K562 (cell line): ENCODE data around the gene EEF2. TPM values are rescaled to one million over a fixed set of nuclear protein-coding genes. Genes with fewer than 3 reads are reported as not detected.

Experiments used
- BACH1 ChIP-seq: fragments of 200-800 bp; sonication (Bioruptor generic); IDR thresholded peaks from 2 replicates; pipeline ENCODE4 v1.6.1; 2016; ENCODE audit warnings: missing genetic modification characterization, missing compliant biosample characterization
- CC2D1A ChIP-seq: fragments of 450-650 bp; IDR thresholded peaks from 2 replicates; pipeline ENCODE4 v1.6.1; 2017; ENCODE audit warnings: mild to moderate bottlenecking
- EWSR1 ChIP-seq: fragments of 450-650 bp; IDR thresholded peaks from 2 replicates; pipeline ENCODE4 v1.6.1; 2018; ENCODE audit warnings: borderline replicate concordance, mild to moderate bottlenecking, low read depth, moderate library complexity; ENCODE audit not compliant: partially characterized antibody
- MAFF ChIP-seq: IDR thresholded peaks from 2 replicates; pipeline ENCODE4 v1.6.1; 2012; ENCODE audit warnings: low read length, improper control_type of control experiment
- MGA ChIP-seq: fragments of 450-650 bp; IDR thresholded peaks from 2 replicates; pipeline ENCODE4 v1.6.1; 2016; ENCODE audit warnings: mild to moderate bottlenecking, moderate library complexity
- MTF1 ChIP-seq: fragments of 250-450 bp; sonication (Bioruptor Pico); IDR thresholded peaks from 2 replicates; pipeline ENCODE4 v1.9.0; 2021; ENCODE audit warnings: moderate library complexity, mild to moderate bottlenecking, inconsistent platforms, borderline replicate concordance
- NFATC3 ChIP-seq: fragments of 450-650 bp; IDR thresholded peaks from 2 replicates; pipeline ENCODE4 v1.6.1; 2017; ENCODE audit warnings: mild to moderate bottlenecking
- SRSF9 ChIP-seq: fragments of 200-400 bp; formaldehyde crosslinking; IDR thresholded peaks from 2 replicates; pipeline ENCODE4 v1.6.1; 2017; ENCODE audit warnings: low read depth, low read length, borderline replicate concordance
- TCF7 ChIP-seq: sonication (generic); IDR thresholded peaks from 2 replicates; pipeline ENCODE4 v1.6.1; 2016; ENCODE audit warnings: antibody characterized with exemption, borderline replicate concordance
- U2AF1 ChIP-seq: fragments of 200-400 bp; formaldehyde crosslinking; optimal IDR thresholded peaks from 2 replicates; pipeline ENCODE3; 2017; ENCODE audit warnings: mild to moderate bottlenecking, low read depth, low read length, moderate library complexity
- ZNF253 ChIP-seq: fragments of 250-450 bp; sonication (Bioruptor Pico); conservative IDR thresholded peaks from 2 replicates; pipeline ENCODE4 v1.6.1; 2021; ENCODE audit warnings: mild to moderate bottlenecking
- ZNF280B ChIP-seq: fragments of 250-450 bp; sonication (Bioruptor Pico); IDR thresholded peaks from 2 replicates; pipeline ENCODE4 v1.5.1; 2021; ENCODE audit warnings: mild to moderate bottlenecking
- ZNF512 ChIP-seq: IDR thresholded peaks from 2 replicates; pipeline ENCODE4 v1.6.1; 2016; ENCODE audit warnings: missing genetic modification characterization, missing compliant biosample characterization
- ZNF57 ChIP-seq: fragments of 450-650 bp; formaldehyde crosslinking; IDR thresholded peaks from 2 replicates; pipeline ENCODE4 v1.4.0; 2020; ENCODE audit warnings: mild to moderate bottlenecking, moderate library complexity
- polyA plus RNA-seq, 8 experiments: library from polyadenylated mRNA; depleted of rRNA in 4 of 8; stranded (reverse) in 5 of 8; unstranded in 3 of 8; fragments of >200 nt; fragmentation: Nextera tagmentation in 2 of 8; fragmentation: Illumina TruSeq in 1 of 8; extraction: Ambion mirVana in 2 of 8; extraction: Trizol in 1 of 8; gene quantifications; 2 replicates each; pipeline versions ENCODE4 v1.2.1 to v1.2.3, GENCODE V29; 2011 to 2014; ENCODE audit warnings: inconsistent platforms in 1 of 8, missing spikeins in 1 of 8
- total RNA-seq, 7 experiments: library from RNA; depleted of rRNA in 6 of 7; stranded (reverse); fragments of >200 nt in 6 of 7; fragmentation: Illumina TruSeq in 2 of 7; extraction: Trizol in 2 of 7; gene quantifications; 2 replicates each; pipeline versions ENCODE4 v1.2.1 to v1.2.3, GENCODE V29; 2011 to 2021; ENCODE audit warnings: low replicate concordance in 1 of 7

EEF2 gene
- total and polyA plus RNA-seq, 9 of the 15 experiments (the other 6 are each of a cell fraction or from before 2014, with no cell fraction given) = 372 to 3,003 (median 1,453) TPM

- no peak for TF ChIP-seq MGA
- no peak for TF ChIP-seq NFATC3
- no peak for TF ChIP-seq CC2D1A
- no peak for TF ChIP-seq EWSR1
- no peak for TF ChIP-seq ZNF512 (tag)
- no peak for TF ChIP-seq MAFF
- no peak for TF ChIP-seq ZNF57 (CRISPR knock-in tag)
- no peak for TF ChIP-seq ZNF280B
- no peak for TF ChIP-seq ZNF253 (CRISPR knock-in tag)
- TF ChIP-seq U2AF1 = no peak
- no peak for TF ChIP-seq MTF1
- no peak for TF ChIP-seq TCF7
- TF ChIP-seq BACH1 (tag) = no peak
- no peak for TF ChIP-seq SRSF9
Measured at GRCh38 chr19:3983936-3984583, 1.2 kb downstream of the EEF2 start (continued).
